Epithelial cell of proximal tubule (primary cell): Measurements from ENCODE around the gene MAD1L1. TPM values are rescaled to one million over a fixed set of nuclear protein-coding genes. Genes with fewer than 3 reads are reported as not detected.

ENCODE experiments used
- DNase-seq: peaks from one replicate; pipeline ENCODE4 v3.0.0-alpha.2; 2011; ENCODE audit warnings: low read depth
- H3K4me3 ChIP-seq: 2 replicates; pipeline ENCODE4 v1.5.1; 2011; ENCODE audit warnings: low read depth, mild to moderate bottlenecking, low read length
- CTCF ChIP-seq: conservative IDR thresholded peaks from 2 replicates; pipeline ENCODE4 v1.5.1; 2012; ENCODE audit warnings: low read depth, mild to moderate bottlenecking, low read length
- total RNA-seq: library from RNA; depleted of rRNA; stranded (reverse); fragments of >200 nt; gene quantifications from 2 replicates; pipeline ENCODE4 v1.2.3, GENCODE V29; 2015

Gene MAD1L1
- total RNA-seq, 1 donor from 2014 or later = 83.4 TPM

- no peak for DNase-seq
- no peak overlapping the region for H3K4me3 ChIP-seq
- TF ChIP-seq CTCF = no peak
Measured at GRCh38 chr7:2041496-2042367, 191.0 kb downstream of the MAD1L1 start.

- H3K4me3 ChIP-seq = no peak overlapping the region
- no peak for DNase-seq
- TF ChIP-seq CTCF = no peak
Measured at GRCh38 chr7:2040893-2041270, 191.9 kb downstream of the MAD1L1 start.

- TF ChIP-seq CTCF = no peak
- no peak overlapping the region for H3K4me3 ChIP-seq
- no peak for DNase-seq
Measured at GRCh38 chr7:2040201-2040892, 192.4 kb downstream of the MAD1L1 start.

- no peak overlapping the region for H3K4me3 ChIP-seq
- DNase-seq = no peak
- TF ChIP-seq CTCF = no peak
Measured at GRCh38 chr7:2038931-2039728, 193.6 kb downstream of the MAD1L1 start.

- no peak for TF ChIP-seq CTCF
- no peak for DNase-seq
- no peak overlapping the region for H3K4me3 ChIP-seq
Measured at GRCh38 chr7:2037808-2038522, 194.8 kb downstream of the MAD1L1 start.

- H3K4me3 ChIP-seq = no peak overlapping the region
- no peak for DNase-seq
Measured at GRCh38 chr7:2037301-2037807, 195.4 kb downstream of the MAD1L1 start.

More at GRCh38 chr7:2037301-2037807, 195.4 kb downstream of the MAD1L1 start:
- TF ChIP-seq CTCF = no peak
